Forelimb muscle (tissue), 1 donor: Measurements from ENCODE around the gene LARGE1. TPM values are rescaled to one million over a fixed set of nuclear protein-coding genes. Genes with fewer than 3 reads are reported as not detected.

Experiments
- DNase-seq: peaks from one replicate; pipeline ENCODE4 v3.0.0-alpha.2; 2013; ENCODE audit warnings: low read depth
- polyA plus RNA-seq: library from polyadenylated mRNA; unstranded; fragments of 120-200 nt; gene quantifications from one replicate; pipeline ENCODE4 v1.2.1, GENCODE V29; 2013; ENCODE audit not compliant: insufficient read length

The LARGE1 gene
- polyA plus RNA-seq, 1 donor: 7.7 TPM

DNA sequence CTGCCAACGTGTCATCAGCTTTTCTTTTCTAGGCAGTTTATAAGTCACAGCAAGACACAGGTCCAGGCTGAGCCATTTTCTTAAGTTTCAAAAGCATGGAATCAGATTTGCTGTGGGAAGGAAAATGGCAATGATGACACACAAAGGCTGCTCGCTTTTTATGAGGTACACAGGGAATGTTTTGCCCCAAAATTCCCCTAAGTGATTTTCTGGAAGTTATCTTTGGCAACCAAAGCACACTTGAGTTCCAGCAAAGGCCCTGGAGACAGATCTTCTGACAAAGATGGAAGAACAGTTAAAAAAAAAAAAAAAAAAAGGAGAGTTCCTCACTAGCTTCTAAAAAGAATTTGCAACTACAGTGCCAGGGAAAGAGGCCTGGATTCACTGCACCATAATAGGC is 260.8 kb downstream of the LARGE1 start:
- DNase-seq: peak; percentile 19

DNA sequence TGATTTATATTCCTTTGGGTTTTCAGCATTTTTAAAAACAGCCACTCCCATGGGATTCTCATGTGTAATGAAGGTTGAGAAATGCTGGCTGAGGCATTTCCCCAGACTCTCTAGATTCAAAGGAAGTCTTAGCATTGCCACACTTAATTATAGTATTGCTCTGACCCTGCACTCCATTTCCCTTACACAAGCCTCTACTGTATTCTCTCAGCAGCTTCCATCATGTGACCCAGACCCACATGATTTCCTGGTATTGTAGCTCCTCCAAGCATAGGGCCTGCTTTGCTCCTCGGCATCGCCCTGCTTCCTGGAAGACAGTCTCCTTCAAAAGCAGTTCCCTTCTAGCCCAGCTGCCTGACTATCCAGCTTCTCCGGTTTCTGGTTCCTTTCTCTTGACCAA is 261.5 kb downstream of the LARGE1 start:
- DNase-seq: peak; percentile 35

DNA sequence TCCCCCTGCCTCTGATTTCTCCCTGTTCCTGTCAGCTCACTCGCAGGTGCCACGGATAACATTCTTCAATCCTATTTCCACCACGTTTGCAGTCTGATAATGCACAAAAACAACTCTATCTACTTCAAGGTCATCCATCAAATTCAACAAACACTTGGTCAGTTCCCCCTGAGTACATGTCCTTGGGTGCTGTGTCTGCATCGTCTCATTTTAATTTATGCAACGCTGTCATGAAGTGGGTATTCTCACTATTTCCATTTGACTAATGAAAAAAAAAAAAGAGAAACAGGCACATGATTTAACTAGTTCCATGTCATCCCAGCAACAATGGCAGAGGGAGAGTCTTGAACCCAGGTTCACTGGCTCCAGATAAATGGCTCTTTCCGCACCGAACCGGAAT is 262.6 kb downstream of the LARGE1 start:
- no peak for DNase-seq

DNA sequence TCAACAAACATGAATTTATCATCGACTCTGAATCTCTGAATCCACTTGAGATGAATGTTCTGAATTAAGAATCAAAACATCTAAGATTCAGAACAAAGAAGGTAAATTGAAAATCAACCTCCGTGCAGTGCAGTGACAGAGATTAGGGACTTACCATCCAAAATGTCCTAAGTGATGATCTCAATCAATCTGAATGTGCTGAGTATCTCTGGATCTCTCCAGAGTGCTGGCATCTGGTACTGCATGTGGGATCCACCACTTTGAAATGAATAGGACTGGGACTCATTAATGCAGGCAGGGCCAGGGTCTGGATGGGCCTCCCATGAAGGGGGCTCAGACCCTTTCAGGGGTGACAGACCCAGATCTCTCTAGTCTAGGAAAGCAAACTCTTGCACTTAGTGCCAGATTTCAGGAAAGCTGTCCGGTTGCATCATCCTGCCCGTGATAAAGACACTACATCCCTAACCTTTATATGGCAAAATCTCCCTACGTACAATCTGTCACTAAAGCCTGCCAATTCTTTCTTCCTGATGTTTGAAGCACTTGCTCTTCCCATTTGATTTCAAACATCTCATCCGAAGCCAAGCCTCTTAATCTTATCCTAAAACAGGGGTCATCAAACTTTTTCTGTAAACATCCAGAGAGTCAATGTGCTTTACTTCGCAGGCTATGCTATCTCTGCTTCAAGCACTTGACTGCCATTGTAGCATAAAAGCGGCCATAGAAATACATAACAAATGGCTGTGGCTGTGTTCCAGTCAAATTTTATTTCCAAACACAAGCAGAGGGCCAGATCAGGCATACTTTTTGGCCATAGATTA is 263.3 kb downstream of the LARGE1 start:
- no peak for DNase-seq

DNA sequence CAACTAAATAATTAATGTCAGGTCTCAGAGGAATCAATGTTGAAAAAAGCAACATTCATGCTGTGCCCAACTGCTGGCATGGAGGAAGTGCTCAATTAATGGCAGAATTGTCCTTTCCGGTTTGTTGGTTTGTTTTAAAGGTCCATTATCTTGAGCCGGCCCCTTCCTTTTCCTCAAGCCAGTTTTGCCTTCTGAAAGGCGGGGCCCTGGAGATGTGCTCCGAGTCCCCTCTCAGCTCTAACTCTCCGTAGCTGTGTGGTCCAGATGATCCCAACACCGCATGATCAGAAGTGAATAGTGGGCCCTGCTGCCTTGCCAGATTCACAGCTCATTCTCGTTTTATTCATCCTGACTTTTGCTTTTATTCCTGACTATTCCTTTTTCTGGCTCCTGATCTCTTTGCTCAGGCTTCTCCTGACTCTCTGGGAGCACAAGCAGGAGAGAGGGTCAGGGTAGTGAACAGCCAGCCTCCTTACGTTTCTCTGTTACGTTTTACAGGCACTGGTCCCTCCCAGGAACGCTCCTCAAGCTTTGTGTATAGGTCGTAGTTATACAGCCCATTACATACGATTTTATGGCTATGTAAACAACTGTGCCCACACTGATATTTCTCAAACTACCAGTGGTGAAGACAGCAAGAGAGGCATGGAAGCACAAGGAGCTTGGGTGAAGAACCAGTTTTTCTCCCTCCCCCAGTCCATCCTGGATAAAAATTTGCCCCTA is 265.9 kb downstream of the LARGE1 start:
- no peak for DNase-seq

DNA sequence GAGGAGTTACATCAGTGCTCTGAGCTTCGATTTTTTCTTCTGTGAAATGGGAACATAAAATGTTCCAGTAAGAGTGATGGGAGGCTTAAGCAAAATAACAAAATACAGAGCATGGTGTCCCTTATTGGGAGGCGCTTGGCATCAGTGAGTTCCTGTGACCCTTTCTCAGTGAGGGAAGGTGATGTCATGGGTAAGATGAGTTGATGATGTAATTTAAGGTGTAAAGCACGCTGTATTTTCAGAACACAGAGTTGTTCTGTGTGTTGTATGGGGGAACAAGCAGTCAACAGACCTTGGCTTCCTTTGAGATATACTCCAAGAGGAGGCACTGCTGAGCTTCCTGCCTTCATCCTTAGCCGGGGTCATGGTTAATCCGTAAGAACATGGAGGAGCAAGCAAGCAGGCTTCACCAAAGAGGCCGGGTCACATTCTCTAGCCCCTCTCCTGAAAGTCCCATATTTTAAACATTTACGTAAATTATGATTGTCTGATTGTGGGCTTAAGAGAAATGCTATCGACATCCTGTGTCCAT is 266.7 kb downstream of the LARGE1 start:
- no peak for DNase-seq

DNA sequence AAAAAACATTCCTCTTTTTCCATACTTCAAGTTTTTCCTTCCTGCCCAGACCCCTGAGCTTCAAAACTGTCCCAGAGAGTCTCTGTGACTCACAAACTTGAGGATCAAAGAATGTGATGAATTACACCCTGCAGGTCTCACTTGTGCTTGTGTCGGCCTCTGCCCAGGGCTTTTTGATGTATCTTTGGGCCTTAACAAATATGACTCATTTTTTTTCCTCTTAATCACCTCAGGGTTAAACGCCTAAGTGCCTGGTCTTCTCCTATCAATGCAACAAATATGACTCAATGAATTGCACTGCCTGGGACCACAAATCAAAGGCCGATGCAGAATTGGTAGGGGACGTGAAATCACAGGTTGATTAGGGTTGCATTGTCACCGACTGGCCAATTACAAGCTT is 267.7 kb downstream of the LARGE1 start:
- DNase-seq: no peak

DNA sequence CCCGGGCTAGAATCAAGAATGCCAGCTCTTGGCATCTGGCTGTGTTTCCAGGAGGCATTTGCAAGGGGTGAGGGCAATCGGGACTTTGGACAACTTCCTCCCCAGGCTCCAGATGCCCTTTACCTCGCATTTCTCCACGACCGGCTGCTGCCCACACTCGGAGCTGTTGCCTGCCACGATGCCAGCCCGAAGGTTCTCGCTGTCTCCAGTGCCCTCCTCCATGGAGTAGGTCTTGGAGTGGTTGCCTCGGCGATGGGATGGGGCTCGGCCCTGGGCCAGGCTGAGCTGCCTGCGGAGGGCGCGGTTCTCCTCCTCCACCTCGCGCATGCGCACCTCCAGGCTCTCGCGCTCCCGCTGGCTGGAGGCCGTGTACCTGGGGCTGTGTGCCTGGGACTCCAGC is 270.0 kb downstream of the LARGE1 start:
- no peak for DNase-seq

DNA sequence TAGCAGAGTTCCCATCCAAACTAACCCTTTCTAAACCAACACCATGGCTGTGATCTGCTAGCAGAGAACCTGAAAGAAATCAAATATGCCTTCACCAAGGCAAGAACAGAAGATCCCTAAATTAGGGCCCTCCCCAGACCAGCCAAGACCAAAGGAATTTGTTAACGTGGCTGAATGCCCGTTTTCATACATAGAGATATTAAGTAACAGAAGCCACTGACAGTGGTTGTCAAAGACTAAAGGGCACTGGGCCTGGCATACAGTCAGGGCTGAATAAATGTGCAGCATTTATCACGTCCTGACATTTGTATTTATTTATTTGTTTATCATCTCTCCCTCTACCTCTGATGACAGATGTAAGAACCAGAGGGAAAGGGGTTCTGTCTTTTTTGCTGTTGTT is 271.8 kb downstream of the LARGE1 start:
- DNase-seq: no peak

DNA sequence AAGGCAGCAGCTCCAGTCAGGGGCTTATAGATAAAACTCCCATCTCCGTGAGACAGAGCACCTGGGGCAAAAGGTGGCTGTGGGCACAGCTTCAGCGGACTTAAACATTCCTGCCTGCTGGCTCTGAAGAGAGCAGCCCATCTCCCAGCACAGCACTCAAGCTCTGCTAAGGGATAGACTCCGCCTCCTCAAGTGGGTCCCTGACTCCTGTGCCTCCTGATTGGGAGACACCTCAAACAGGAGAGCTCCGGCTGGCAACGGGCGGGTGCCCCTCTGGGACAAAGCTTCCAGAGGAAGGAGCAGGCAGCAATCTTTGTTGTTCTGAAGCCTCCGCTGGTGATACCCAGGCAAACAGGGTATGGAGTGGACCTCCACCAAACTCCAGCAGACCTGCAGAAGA is 279.4 kb downstream of the LARGE1 start:
- no peak for DNase-seq

DNA sequence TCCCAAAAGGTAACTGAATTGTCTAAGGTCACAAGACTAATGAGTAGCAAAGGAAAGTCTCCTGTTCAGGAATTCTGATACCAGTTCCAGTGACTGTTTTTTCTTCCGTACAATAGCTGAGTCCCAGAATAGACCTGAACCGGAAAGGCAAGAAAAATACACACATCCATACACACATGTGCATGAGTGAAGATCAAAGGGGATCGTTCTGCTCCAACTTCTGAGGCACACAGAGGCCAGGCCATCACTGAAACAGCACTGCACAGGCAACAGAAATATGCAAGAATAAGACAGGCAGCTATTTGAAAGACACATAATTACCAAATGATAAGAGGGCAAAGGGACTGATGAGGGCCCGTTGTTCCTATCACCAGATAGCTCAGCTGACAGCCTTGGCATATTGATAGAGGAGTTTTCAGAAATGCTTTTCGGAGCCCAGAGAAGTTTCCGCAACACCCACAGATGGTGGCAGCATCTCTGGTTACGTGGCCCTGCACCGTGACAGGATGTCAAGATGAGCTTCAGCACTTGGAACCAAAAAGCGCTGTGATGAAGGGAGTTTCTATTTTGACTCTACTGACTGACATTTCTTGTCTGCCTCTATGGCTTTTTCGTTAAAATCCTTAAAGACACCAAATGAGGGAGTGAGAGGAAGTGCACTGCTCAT is 280.6 kb downstream of the LARGE1 start:
- no peak for DNase-seq

DNA sequence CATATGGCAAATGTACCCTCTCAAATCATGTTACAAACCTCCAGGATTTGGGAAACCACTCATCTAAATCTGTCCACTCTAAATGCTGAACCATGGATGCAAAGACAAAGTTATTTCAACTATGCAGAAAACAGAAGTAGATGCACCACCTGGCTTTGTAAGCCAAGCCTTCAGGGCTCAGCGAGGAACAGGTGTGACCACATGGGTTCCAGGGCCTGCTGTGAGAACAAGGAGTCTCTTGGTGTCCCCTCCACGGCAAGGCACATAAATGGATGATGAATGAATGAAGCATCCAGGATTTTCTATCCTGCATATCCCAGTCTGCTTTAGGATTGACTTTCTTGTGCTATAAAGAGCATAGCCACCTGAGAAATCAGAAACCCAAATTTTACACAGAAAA is 284.5 kb downstream of the LARGE1 start:
- no peak for DNase-seq

DNA sequence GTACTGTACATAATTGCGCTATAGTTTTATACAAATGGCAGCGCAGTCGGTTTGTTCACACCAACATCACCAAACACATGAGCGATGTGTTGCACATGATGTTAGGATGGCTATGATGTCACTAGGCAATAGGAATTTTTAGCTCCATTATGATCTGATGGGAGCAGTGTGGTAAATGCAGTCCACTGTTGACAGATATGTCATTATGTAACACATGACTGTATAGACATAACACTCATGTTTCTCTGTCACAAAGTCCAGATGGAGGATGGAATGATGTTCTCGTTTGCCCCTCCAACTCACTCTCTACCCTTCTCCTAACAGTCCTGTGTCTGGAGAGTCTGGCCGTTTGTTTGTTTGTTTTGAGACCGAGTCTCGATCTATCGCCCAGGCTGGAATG is 288.5 kb downstream of the LARGE1 start:
- DNase-seq: no peak

DNA sequence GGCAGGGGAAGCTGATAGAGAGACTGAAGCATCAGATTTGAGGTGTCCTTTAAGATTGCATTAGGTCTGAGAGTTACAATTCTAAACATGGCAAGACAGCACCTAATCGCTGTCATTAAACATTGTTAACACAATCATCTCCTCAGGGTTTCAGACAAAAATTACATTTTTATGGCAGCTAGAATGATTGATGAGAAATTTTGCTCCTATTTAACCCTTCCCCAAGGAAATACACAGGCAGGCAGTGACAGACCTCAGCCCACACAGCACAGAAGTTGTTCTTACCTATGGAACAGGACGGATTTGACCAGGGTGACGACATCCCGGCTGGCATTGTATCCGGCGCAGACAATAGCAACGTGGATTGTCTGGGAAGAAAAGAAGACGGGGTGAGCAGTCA is 294.3 kb downstream of the LARGE1 start:
- no peak for DNase-seq

DNA sequence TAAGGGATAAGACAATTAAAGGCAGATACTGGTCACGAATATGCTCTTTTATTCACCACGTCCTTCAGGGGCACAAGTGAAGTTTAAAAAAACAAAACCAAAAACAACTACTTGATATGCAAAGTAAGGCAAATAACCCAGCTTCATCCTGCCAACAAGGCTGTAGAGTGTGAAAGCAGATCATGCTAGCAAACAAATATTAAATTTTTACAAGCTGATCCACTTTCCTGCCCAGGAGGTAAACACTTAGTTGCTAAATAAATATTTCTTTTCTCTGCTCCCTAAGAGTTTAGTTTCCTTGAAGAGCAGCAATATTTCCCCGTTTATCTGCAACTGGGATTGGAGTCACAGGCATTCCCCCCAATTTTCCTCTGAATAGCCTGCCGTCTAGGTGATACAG is 300.2 kb downstream of the LARGE1 start:
- DNase-seq: no peak

DNA sequence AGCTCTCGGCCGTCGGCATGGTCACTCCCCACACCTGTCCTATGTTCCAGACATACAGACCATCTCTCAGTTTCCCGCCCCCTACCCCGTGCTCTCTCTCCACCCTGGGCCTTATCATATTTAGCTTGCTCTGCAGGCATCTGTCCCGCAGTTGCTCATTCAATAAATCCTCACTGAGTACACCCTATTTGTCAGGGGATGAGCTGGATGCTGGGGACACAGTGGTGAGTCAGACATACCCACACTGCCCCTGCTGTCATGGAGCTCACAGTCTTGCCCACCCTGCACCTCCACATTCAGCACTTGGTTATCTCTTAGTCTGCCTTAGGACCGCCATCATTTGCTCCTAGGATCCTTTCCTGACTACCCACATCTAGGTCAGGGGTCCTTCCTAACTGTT is 313.8 kb downstream of the LARGE1 start:
- DNase-seq: no peak

DNA sequence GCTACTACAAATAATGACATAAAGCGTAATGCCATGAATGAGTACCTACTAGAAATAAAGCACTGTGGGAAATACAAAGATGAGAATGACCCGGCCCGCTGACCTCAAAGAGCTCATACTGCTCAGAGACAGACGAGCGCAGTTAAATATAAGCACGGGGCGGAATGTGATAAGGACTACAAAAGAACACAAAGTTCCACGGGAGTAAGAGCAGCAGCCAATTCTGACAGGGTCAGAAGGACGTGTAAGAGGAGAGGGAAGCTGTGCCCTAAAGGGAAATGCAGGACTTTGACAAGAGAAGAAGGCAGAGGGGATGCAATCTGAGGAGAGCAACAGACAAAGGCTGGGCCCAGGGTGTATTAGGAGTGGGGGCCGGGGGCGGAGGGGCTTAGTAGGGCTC is 314.6 kb downstream of the LARGE1 start:
- DNase-seq: no peak

DNA sequence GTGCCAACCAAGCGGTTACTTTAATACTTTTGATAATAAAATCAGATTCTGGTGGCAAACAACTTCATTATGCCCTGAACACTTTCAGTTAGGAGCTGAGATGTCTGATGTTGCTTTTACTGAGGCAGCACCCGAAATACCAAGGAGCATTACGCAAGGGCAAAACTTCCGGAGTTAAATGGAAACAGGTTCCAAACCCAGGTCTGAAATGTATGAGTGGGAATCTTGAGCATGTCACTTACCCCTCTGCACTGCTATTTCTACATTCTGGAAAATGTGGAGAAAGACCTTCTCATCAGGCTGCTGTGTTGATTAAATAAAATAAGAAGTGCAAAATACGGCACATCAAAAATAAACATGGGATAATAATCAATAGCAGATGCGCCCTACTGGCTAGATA is 315.1 kb downstream of the LARGE1 start:
- no peak for DNase-seq

DNA sequence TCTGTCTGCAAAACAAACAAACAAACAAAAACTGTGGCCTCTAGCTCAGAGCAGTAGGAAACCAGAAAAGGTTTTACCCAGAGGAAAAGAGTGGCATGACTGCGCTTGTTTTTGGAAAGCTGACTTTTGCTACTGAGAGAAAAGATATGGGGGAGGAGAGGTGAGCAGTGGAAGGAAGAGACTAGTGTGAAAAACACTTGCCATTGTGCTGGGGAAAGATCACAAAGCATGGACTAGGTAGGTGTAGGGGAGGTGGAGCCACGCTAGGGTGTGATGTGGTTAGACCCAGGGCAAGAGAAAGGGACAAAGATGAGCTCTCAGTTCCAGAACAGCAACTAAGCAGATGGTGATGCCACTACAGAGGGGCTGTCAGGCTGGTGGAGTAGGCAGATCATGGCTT is 319.2 kb downstream of the LARGE1 start:
- no peak for DNase-seq

DNA sequence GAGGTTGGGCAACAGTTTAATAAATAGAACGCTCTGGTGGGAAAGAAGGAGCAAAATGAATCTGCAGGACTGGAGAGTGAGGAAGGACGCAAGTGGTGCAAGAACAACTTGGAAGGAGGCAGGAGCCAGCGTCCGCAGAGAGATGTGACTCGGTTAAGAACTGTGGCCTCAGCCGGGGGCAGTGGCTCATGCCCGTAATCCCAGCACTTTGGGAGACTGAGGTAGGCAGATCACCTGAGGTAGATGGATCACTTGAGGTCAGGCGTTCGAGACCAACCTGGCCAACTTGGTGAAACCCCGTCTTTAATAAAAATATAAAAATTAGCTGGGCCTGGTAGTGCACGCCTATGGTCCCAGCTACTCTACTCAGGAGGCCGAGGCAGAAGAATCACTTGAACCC is 319.7 kb downstream of the LARGE1 start:
- DNase-seq: no peak

DNA sequence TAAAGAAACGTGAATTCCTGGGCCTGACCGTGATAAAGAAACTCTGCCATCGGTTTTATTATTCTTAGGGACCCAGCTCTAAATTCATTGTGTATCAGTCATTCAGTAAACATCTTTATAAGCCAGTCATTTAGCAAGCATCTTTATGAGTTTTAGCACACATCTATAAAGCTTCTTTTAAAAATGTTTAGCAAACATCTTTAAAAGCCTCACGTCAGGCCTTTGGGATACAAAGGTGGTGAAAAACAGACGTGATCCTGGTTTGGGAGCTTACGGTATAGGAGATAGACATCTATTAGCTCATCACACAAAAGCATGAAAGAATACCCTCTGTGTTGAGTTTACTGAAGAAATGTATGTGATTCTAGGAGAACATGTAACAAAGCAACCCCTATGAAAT is 320.2 kb downstream of the LARGE1 start:
- DNase-seq: no peak

DNA sequence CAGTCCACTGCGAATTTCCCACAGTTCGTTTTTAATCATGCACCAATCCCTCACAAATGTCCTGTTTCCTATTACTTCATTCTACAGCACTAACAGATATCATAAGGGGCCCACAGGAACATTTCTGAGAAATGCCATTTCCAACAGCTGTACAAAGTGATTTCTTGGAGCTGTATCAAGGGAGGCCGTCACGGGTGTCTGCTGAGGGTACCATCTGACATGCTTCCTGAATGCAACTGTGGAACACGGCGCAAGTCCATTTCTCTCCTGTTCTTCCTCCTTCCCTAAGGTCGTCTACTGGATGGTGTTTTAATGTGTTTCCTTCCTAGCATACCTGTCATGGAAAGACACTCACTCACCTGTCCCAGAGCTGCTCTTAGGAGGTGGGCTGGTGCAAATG is 320.7 kb downstream of the LARGE1 start:
- no peak for DNase-seq

DNA sequence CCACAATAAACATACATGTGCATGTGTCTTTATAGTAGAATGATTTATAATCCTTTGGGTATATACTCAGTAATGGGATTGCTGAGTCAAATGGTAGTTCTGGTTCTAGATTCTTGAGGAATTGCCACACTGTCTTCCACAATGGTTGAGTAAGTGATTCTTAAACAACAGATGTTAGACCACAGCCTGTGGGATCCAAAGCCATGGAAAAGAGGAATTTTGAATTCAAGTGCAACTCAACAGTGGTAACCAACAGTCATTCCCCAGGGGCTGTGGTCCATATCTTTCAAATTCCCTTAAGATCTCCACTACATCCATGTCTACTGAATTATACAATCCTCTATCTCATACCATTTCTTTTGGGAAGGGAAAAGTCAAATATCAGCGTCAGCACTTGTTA is 321.5 kb downstream of the LARGE1 start:
- DNase-seq: no peak
